Epithelial cell of proximal tubule (primary cell): ENCODE data around the gene CLN5. TPM values are rescaled to one million over a fixed set of nuclear protein-coding genes. Genes with fewer than 3 reads are reported as not detected.
"Not testable (repeated sequence)": the region's sequence is repeated elsewhere in the genome, so short reads cannot be mapped to it uniquely, and the experiment has no call there.

Source experiments
- DNase-seq: peaks from one replicate; pipeline ENCODE4 v3.0.0-alpha.2; 2011; ENCODE audit warnings: low read depth
- H3K4me3 ChIP-seq: 2 replicates; pipeline ENCODE4 v1.5.1; 2011; ENCODE audit warnings: low read depth, mild to moderate bottlenecking, low read length
- total RNA-seq: library from RNA; depleted of rRNA; stranded (reverse); fragments of >200 nt; gene quantifications from 2 replicates; pipeline ENCODE4 v1.2.3, GENCODE V29; 2015
- TF ChIP-seq, protein P1 (sequence below): conservative IDR thresholded peaks from 2 replicates; pipeline ENCODE4 v1.5.1; 2012; ENCODE audit warnings: low read depth, mild to moderate bottlenecking, low read length

Gene CLN5
- total RNA-seq, 1 donor from 2014 or later: 19.8 TPM

DNA sequence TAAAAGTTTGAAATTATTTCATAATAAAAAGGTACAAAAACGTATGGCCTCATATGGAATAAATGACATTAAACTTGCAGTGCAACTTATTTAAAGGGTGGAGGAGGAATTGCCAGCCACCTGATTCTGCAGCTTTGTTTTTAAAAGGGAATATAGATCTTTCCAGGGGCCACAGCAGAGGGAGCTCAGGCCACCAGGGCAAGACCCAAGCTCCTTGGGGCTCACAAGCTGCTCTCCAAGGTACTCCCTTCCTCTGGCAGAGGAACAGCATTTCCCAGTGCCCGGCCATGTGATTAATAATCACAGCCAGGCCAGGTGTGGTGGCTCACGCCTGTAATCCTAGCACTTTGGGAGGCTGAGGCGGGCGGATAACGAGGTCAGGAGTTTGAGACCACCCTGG lies 37.3 kb upstream of the CLN5 start:
- TF ChIP-seq, protein P1, sequence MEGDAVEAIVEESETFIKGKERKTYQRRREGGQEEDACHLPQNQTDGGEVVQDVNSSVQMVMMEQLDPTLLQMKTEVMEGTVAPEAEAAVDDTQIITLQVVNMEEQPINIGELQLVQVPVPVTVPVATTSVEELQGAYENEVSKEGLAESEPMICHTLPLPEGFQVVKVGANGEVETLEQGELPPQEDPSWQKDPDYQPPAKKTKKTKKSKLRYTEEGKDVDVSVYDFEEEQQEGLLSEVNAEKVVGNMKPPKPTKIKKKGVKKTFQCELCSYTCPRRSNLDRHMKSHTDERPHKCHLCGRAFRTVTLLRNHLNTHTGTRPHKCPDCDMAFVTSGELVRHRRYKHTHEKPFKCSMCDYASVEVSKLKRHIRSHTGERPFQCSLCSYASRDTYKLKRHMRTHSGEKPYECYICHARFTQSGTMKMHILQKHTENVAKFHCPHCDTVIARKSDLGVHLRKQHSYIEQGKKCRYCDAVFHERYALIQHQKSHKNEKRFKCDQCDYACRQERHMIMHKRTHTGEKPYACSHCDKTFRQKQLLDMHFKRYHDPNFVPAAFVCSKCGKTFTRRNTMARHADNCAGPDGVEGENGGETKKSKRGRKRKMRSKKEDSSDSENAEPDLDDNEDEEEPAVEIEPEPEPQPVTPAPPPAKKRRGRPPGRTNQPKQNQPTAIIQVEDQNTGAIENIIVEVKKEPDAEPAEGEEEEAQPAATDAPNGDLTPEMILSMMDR: no peak
- no peak overlapping the region for H3K4me3 ChIP-seq
- no peak for DNase-seq

DNA sequence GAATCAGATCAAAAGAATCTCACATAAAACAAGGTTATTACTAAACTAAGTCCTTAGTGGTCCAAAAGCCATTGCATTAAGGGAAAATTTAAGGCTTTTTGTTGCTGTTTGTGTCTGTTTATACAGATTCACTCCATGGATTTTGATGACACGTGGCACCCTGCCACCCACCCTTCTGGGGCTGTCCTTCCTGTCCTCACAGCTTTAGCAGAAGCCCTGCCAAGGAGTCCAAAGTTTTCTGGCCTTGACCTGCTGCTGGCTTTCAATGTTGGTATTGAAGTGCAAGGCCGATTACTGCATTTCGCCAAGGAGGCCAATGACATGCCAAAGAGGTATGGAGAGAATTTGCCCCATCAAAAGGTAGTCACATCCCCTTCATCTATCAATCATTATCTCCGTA lies 36.7 kb upstream of the CLN5 start:
- no peak for DNase-seq
- no peak overlapping the region for H3K4me3 ChIP-seq
- TF ChIP-seq, protein P1: no peak

DNA sequence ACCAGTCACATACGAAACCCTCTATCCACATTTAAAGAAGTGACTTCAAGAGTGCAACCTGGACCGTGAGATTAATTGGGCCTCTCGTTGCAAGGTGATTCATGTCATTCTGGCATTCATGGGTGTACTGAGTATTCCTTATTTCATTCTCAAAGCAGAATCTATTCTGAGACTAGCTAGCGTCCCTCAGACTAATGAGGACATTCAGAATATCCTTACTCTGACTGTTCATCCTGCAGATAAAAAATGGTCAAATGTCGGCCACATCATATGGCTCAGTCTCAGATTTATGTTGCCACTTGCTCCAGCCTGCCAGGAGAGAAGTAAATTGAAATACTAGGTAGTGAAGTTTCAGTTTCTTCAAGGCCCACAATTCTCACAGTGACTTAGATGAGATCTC lies 36.2 kb upstream of the CLN5 start:
- no peak for DNase-seq
- TF ChIP-seq, protein P1: no peak
- no peak overlapping the region for H3K4me3 ChIP-seq

DNA sequence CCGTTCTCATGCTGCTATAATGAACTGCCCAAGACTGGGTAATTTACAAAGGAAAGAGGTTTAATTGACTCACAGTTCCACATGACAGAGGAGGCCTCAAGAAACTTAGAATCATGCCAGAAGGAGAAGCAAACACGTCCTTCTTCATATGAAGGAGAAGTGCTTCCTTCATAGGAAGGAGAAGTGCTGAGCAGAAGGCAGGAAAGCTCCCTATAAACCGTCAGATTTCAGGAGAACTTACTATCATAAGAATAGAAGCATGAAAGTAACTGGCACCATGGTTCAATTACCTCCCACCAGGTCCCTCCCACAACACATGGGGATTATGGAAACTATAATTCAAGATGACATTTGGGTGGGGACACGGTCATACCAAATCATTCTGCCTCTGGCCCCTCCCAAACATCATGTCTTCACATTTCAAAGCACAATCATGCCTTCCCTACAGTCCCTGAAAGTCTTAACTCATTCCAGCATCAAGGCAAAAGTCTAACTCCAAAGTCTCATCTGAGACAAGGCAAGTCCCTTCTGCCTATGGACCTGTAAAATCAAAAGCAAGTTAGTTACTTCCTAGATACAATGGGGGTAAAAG lies 32.9 kb upstream of the CLN5 start:
- TF ChIP-seq, protein P1: no peak

DNA sequence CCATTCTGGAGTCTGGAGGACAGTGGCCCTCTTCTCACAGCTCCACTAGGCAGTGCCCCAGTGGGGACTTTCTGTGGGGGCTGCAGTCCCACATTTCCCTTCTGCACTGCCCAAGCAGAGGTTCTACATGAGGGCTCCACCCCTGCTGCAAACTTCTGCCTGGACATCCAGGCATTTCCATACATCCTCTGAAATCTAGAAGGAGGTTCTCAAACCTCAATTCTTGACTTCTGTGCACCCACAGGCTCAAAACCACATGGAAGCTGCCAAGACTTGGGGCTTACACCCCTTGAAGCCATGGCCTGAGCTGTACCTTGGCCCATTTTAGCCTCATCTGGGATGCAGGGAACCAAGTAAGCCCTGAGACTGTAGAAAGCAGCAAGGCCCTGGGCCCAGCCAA lies 32.1 kb upstream of the CLN5 start:
- not testable (repeated sequence) for DNase-seq, H3K4me3 ChIP-seq

More for the DNA sequence above, 32.9 kb upstream of the CLN5 start:
- H3K4me3 ChIP-seq: no peak overlapping the region
- DNase-seq: no peak

DNA sequence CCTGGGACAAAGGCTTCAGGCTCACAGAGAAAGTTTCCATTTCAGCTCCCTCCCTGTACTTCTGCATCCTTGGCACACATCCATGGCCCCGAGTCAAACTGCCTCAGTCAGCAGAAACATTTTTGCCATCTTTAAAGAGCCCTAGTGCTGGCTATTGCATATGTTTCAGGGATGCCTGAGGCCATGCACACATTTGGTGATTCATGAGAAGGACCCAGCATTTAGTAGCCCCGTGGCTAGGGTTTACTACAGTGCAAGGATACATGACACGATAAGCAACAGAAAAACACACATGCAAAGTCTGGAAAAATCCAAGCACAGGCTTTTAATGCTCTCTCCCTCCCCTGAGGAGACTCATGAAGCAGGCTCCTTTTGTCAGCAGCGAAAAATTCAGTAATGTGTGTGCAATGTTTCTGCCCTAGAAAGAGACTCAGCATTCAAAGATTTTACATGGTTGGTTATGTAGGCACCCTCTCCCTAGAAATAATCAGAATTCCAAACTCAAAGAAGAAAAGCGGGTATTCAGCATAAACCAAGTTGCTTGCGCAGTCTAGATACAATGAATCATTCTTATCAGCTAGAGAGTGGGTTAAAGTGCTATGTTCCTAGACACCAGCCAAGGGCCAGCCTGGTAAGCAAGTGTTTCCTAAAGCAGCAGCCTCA lies 26.0 kb upstream of the CLN5 start:
- TF ChIP-seq, protein P1: no peak
- H3K4me3 ChIP-seq: no peak overlapping the region
- DNase-seq: no peak

DNA sequence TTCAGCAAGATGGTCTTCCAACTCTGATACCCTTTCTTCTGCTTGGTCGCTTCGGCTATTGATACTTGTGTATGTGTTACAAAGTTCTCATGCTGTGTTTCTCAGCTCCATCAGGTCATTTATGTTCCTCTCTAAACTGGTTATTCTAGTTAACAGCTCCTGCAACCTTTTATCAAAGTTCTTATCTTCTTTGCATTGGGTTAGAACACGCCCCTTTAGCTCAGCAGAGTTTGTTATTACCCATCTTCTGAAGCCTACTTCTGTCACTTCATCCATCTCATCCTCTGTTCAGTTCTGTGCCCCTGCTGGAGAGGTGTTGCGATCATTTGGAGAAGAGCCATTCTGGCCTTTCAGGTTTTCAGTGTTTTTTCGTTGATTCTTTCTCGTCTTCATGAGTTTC lies 24.9 kb upstream of the CLN5 start:
- TF ChIP-seq, protein P1: no peak
- DNase-seq: no peak
- no peak overlapping the region for H3K4me3 ChIP-seq
